HG02970 (cell line): Measurements from ENCODE around the gene BBX.
"Not testable (repeated sequence)": the region's sequence is repeated elsewhere in the genome, so short reads cannot be mapped to it uniquely, and the experiment has no call there.

Experiments used
- ATAC-seq: cut with Tn5 transposase; IDR thresholded peaks from one replicate; pipeline ENCODE4 v1.9.1; 2021; ENCODE audit warnings: mild to moderate bottlenecking, moderate library complexity, moderate number of reproducible peaks; ENCODE audit not compliant: unreplicated experiment, low FRiP score

The BBX gene

DNA sequence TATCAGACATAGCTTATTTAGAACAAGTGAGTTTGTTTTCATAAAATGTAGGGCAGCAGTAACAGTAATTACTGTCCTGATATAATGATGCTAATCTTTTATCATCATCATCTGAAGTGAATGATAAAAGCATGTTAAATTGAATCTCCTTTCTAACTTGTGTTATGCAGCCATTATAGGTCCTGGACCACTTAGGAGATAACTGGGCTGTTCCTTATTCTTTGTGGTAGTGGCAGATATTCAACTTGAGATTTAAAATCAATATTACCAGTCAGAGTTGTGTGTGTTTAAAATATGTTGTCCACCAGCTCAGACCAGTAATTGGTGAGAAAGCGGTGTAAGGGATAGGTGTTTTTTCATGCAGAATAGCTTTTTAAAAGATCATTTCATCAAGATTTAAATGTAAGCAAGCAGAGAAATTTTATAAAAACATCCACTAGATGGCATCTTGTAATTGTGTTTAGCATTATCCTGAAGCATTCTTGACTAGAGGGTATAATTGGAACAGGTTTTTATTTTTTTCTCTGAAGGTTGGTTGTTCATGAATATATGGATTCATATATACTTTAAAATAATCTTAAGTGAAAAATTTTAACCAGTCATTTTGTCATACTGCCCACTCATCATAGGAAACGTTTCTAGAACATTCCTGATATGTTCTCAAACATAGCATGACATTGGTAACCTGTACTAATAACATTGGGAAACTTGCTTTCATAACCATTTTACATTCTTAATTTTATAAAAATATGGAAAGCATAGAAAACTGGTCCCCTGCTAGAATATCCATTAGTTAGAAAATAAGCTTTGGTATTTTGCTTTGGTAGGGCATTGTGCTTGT lies 153.9 kb downstream of the BBX start:
- ATAC-seq = no peak

- no peak for ATAC-seq
Measured at GRCh38 chr3:107679921-107680320, 157.2 kb downstream of the BBX start.

DNA sequence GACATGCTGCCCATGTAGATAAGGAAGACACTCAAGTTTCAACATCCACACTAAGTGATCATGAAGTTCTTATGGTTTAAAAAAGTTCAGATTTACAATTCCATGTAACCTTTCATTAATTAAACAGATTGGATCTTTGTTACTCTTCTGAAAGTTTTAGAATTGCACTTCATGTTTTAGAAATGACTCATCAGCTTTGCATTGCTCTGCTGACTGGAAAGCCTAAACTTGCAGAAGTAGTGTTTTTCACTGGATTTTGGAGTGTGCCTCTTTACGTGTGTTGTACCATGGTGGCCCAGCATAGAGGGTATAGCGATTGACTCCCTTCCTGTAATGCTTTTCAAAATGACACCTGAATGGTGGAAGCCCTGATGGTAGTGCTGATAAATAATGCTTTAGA lies 157.9 kb downstream of the BBX start:
- ATAC-seq = no peak

DNA sequence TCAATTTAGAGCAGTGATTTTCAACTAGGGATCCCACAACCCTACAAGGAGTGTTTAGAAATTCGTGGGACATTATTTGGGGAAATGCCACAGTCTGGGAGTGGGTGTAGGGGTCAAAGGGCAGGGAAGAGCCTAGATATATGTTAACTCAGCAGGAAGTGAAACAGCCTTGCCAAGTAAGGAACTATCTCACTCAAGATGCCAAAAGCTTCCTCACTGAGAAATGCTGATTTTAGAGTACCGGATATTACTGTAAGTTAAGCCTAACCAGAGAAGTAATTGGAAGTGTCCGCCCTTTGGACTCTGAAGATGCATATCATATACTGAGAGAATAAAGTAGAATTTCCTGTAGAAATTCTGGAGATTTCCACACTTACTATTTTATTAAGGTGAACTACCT lies 158.6 kb downstream of the BBX start:
- no peak for ATAC-seq

- ATAC-seq = no peak
Measured at GRCh38 chr3:107682580-107682979, 159.8 kb downstream of the BBX start.

GRCh38 chr3:107683447-107683846 lies 160.7 kb downstream of the BBX start:
- no peak for ATAC-seq

GRCh38 chr3:107684431-107684925 lies 161.7 kb downstream of the BBX start:
- no peak for ATAC-seq

DNA sequence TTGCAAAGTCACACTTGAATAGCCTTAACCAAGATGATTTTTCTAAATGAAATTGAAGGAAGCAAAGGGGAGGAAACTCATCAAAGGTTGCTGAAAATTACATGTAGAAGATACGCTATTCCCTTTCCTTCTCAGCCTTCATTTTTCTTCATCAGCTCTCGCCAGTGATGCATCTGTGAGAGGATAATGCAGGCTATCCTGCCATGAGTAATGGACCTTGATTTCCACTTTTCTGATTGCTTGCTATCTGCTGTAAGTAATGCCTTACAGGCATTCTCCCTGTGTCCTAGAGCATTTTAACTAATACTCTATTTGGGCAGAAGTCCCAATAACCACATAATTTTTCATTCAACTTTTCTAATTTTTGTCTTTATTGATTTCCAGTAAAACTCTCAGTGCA lies 162.6 kb downstream of the BBX start:
- no peak for ATAC-seq

- ATAC-seq = no peak
Measured at GRCh38 chr3:107687056-107687581, 164.4 kb downstream of the BBX start.

DNA sequence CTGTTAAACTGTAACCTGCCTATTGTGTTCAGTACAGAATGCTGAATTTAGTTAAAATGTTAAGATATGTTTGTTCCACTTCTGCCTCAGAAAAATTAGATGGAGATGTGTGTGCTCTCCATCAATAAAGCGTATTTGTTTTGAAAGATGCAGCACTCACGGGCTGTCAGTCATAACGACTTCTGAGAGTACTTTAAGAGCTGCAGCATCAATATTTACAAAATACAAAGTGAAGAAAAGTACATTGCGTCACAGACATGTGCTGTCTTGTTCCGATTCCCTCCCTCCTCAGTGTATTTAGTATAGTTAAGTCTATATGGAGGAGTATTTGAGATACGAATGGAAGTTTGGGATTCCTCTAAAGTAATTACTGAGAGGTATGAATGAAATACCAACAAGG lies 166.6 kb downstream of the BBX start:
- ATAC-seq = no peak

DNA sequence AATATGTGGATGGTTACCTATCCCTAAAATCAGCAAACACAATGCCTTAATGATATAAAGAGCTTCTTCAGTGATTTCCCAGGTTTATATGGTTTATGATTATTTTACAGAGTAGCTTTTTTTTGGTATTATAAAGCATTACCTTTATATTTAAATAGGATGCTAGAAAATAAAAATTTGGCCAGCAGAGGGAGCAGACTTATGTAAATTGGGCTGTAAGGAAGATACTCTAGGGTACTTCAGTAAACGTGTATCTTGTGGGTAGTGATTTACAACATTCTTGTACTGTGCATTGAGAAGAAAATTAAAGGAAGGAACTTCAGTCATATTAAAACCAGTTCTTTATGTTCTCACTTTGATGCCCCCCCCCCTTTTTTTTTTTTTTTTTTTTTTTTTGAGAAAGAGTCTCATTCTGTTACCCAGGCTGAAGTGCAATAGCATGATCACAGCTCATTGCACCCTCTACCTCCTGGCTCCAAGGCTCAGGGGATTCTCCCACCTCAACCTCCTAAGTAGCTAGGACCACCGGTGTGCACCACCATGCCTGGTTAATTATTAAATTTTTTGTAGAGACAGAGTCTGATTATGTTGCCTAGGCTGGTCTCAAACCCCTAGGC lies 167.9 kb downstream of the BBX start:
- no peak for ATAC-seq

DNA sequence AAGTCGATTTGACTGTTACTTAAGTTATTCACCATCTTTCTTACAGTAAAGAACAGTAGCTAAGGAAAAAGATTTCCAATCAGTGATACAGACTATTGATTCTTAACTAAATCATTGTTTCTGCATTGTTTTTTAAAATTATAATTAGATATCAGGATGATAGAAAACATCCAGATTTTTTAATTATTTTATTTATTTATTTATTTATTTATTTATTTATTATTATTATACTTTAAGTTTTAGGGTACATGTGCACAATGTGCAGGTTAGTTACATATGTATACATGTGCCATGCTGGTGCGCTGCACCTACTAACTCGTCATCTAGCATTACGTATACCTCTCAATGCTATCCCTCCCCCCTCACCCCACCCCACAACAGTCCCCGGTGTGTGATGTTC lies 169.2 kb downstream of the BBX start:
- ATAC-seq = not testable (repeated sequence)

- not testable (repeated sequence) for ATAC-seq
Measured at GRCh38 chr3:107697348-107697747, 174.6 kb downstream of the BBX start.

- ATAC-seq = not testable (repeated sequence)
Measured at GRCh38 chr3:107697855-107698254, 175.1 kb downstream of the BBX start.

- no peak for ATAC-seq
Measured at GRCh38 chr3:107699682-107700081, 176.9 kb downstream of the BBX start.

GRCh38 chr3:107701299-107701698 lies 178.5 kb downstream of the BBX start:
- ATAC-seq = no peak

GRCh38 chr3:107704477-107704876 lies 181.7 kb downstream of the BBX start:
- no peak for ATAC-seq

GRCh38 chr3:107705046-107705445 lies 182.3 kb downstream of the BBX start:
- ATAC-seq = no peak

DNA sequence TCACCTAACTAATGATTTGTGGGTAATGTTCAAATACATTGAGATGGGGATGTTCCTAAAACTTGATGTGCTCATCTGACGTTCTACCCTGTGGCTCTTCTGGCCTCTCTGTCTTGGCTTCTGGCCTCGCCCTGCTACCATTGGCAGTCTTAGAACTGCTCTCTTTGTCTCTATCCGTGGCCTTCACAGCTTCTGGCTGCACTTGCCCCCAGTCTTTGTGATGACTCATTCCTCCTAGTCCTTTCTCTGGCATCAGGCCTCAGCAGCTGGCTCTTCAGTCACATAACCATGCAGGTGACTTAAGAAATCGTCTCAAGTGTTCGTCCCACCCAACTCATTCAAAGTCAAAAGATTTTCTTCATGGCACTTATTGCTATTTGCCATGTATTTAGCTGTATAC lies 188.1 kb downstream of the BBX start:
- no peak for ATAC-seq

GRCh38 chr3:107716734-107717133 lies 194.0 kb downstream of the BBX start:
- ATAC-seq = no peak

DNA sequence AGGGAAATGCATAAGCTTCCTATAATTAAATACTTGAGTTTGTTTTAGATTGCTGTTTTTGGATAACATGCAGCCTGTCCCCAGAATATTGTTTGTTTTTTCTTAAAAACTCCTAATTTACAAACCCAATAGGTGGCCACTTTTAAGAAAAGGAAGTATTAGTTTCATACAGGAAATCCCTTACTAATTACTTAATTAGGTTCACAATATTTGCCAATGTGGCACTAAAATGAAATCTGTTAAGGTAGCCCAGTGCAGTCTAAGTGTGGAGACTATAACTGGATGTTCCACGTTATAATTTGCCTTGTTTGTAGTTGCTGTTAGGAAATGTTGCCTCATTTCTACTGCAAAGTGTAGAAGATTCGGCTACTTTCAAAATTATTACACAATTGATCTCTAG lies 195.8 kb downstream of the BBX start:
- no peak for ATAC-seq

DNA sequence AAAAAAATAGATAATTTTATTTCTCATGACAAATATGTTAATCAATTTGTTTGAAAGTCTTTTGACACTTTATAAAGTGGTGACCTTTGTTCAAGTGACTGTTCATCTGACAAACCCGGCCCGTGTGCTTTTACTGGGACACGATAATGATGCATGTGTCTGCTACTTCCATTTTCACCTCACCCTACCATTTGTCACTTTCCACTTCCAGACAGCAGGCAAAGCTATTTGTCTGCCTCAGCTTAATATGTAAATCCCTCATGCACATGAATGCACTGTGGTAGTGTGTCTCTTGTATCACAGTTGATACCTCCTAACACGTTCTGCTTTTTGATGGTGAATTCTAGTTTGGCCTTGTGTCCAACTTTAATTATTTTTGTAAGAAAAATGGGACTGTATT lies 204.3 kb downstream of the BBX start:
- ATAC-seq = no peak
